MCF 10A (cell line): ENCODE results near the gene FGGY. TPM values are rescaled to one million over a fixed set of nuclear protein-coding genes. Genes with fewer than 3 reads are reported as not detected.

Experiments used
- BruUV-seq: library from RNA; stranded (reverse); fragments of 400-500 nt; replicated peaks from 2 replicates; lab custom pipeline; 2021; lab: Mats Ljungman, UMichigan
- CTCF ChIA-PET: fragments of 300-600 bp; sonication (Branson Sonifier 250); formaldehyde crosslinking; extraction: SDS; loops from one replicate; lab custom pipeline; 2021; ENCODE audit warnings: antibody characterized with exemption, inconsistent platforms; lab: Yijun Ruan, JAX
- POLR2A ChIA-PET: fragments of 300-600, 350-650 bp; sonication (Branson Sonifier 250); formaldehyde crosslinking; extraction: SDS; loops from one replicate; lab custom pipeline; 2020; ENCODE audit warnings: antibody characterized with exemption, inconsistent platforms; lab: Yijun Ruan, JAX
- DNase-seq: peaks from one replicate; pipeline ENCODE4 v3.0.0-alpha.2; 2018; ENCODE audit not compliant: unreplicated experiment
- H3K27ac Mint-ChIP-seq: one replicate; pipeline ENCODE4 v1.8.0; 2022; ENCODE audit warnings: mild to moderate bottlenecking, low read depth, mixed read lengths; ENCODE audit not compliant: unreplicated experiment
- H3K27me3 Mint-ChIP-seq: one replicate; pipeline ENCODE4 v1.8.0; 2022; ENCODE audit warnings: mixed read lengths; ENCODE audit not compliant: insufficient read depth, unreplicated experiment
- H3K36me3 Mint-ChIP-seq: one replicate; pipeline ENCODE4 v1.8.0; 2022; ENCODE audit warnings: mild to moderate bottlenecking, moderate library complexity, mixed read lengths; ENCODE audit not compliant: insufficient read depth, unreplicated experiment
- H3K4me1 Mint-ChIP-seq: one replicate; pipeline ENCODE4 v1.8.0; 2022; ENCODE audit warnings: mixed read lengths; ENCODE audit not compliant: insufficient read depth, unreplicated experiment
- H3K4me3 Mint-ChIP-seq: one replicate; pipeline ENCODE4 v1.8.0; 2022; ENCODE audit warnings: mild to moderate bottlenecking, moderate library complexity, mixed read lengths; ENCODE audit not compliant: unreplicated experiment
- H3K9me3 Mint-ChIP-seq: one replicate; pipeline ENCODE4 v1.8.0; 2022; ENCODE audit warnings: mixed read lengths; ENCODE audit not compliant: unreplicated experiment
- CTCF ChIP-seq: fragments of 200-600 bp; IDR thresholded peaks from one replicate; pipeline ENCODE4 v1.8.0; 2022; ENCODE audit warnings: antibody characterized with exemption, mild to moderate bottlenecking; ENCODE audit not compliant: unreplicated experiment
- intact Hi-C: fragments of 100-400 bp; cut with micrococcal nuclease; formaldehyde crosslinking; loops from 2 replicates; pipeline ENCODE4 v1.14.1; 2022
- total RNA-seq: library from RNA; stranded (reverse); gene quantifications from 2 replicates; pipeline ENCODE4 v1.2.3, GENCODE V29; 2022

The FGGY gene
- total RNA-seq, 1 experiment from 2014 or later: 10.6 TPM

GRCh38 chr1:59506952-59507351 lies 210.1 kb downstream of the FGGY start:
- no peak for DNase-seq
- intact Hi-C loops: no loop called here
- no peak overlapping the region for H3K4me3 Mint-ChIP-seq
- no TSS peak for BruUV-seq
- ChIA-PET POLR2A (interaction anchor here (0.9 kb wide), 1 partner anchor 62 kb away, joined by 3 read pairs; no protein-coding TSS in a partner anchor), CTCF (interaction anchor here (0.6 to 0.7 kb wide), 2 partner anchors 19 to 122 kb away, joined by 3 read pairs; no protein-coding TSS in a partner anchor)
- no peaks in the 10 kb centered on the region for H3K36me3 Mint-ChIP-seq
- H3K4me1 Mint-ChIP-seq: peaks cover 12% of the 10 kb centered on the region
- peaks cover 6% of the 10 kb centered on the region for H3K9me3 Mint-ChIP-seq
- no peaks in the 10 kb centered on the region for H3K27me3 Mint-ChIP-seq
- H3K27ac Mint-ChIP-seq: no peak overlapping the region
- no peak for TF ChIP-seq CTCF

- no peak overlapping the region for H3K4me3 Mint-ChIP-seq
- H3K27ac Mint-ChIP-seq: no peak overlapping the region
- no peak for DNase-seq
- H3K36me3 Mint-ChIP-seq: no peaks in the 10 kb centered on the region
- intact Hi-C loops: no loop called here
- H3K9me3 Mint-ChIP-seq: peaks cover 6% of the 10 kb centered on the region
- no TSS peak for BruUV-seq
- ChIA-PET POLR2A (interaction anchor here (1.0 kb wide), 1 partner anchor 11 kb away, joined by 3 read pairs; no protein-coding TSS in a partner anchor), CTCF (interaction anchor here (1.6 kb wide), 1 partner anchor 190 kb away, joined by 6 read pairs; no protein-coding TSS in a partner anchor)
- TF ChIP-seq CTCF: no peak
- H3K27me3 Mint-ChIP-seq: no peaks in the 10 kb centered on the region
- H3K4me1 Mint-ChIP-seq: peaks cover 6% of the 10 kb centered on the region
These were observed 212.5 kb downstream of the FGGY start for GRCh38 chr1:59509341-59509875.

- intact Hi-C loops: no loop called here
- peaks cover 6% of the 10 kb centered on the region for H3K9me3 Mint-ChIP-seq
- peaks cover 6% of the 10 kb centered on the region for H3K4me1 Mint-ChIP-seq
- no TSS peak for BruUV-seq
- no peaks in the 10 kb centered on the region for H3K36me3 Mint-ChIP-seq
- no peak overlapping the region for H3K4me3 Mint-ChIP-seq
- TF ChIP-seq CTCF: no peak
- DNase-seq: no peak
- POLR2A ChIA-PET: interaction anchor here (1.0 kb wide), 2 partner anchors 10 to 15 kb away, joined by 3 read pairs; no protein-coding TSS in a partner anchor
- H3K27ac Mint-ChIP-seq: no peak overlapping the region
- no peaks in the 10 kb centered on the region for H3K27me3 Mint-ChIP-seq
- CTCF ChIA-PET: no interaction called here
These were observed 213.4 kb downstream of the FGGY start for GRCh38 chr1:59510249-59510648.

- no peaks in the 10 kb centered on the region for H3K27me3 Mint-ChIP-seq
- BruUV-seq: no TSS peak
- peaks cover 6% of the 10 kb centered on the region for H3K4me1 Mint-ChIP-seq
- no peak overlapping the region for H3K27ac Mint-ChIP-seq
- ChIA-PET POLR2A (interaction anchor here (1.0 to 1.1 kb wide), 2 partner anchors 14 to 84 kb away, joined by 3 read pairs; no protein-coding TSS in a partner anchor), CTCF (interaction anchor here (0.6 to 1.6 kb wide), 6 partner anchors 16 to 802 kb away, joined by 3 read pairs; no protein-coding TSS in a partner anchor)
- TF ChIP-seq CTCF: no peak
- intact Hi-C loops: no loop called here
- H3K4me3 Mint-ChIP-seq: no peak overlapping the region
- DNase-seq: no peak
- no peaks in the 10 kb centered on the region for H3K36me3 Mint-ChIP-seq
- peaks cover 6% of the 10 kb centered on the region for H3K9me3 Mint-ChIP-seq
These were observed 214.9 kb downstream of the FGGY start for GRCh38 chr1:59511476-59512465.
